OCI-LY7 (cell line): ENCODE measurements around the gene OMA1. TPM values are rescaled to one million over a fixed set of nuclear protein-coding genes. Genes with fewer than 3 reads are reported as not detected.

Experiments
- Bru-seq: library from RNA; stranded (reverse); fragments of 400-500 nt; gene quantifications from one replicate; lab custom pipeline; 2021; lab: Mats Ljungman, UMichigan
- BruChase-seq, 2 experiments: library from RNA; stranded (reverse); fragments of 400-500 nt; gene quantifications; one replicate each; lab custom pipeline; 2021; lab: Mats Ljungman, UMichigan
- BruUV-seq: library from RNA; stranded (reverse); fragments of 400-500 nt; replicated peaks from 2 replicates; lab custom pipeline; 2021; lab: Mats Ljungman, UMichigan
- CTCF ChIA-PET: fragments of 300-600 bp; sonication (Branson Sonifier 250); formaldehyde crosslinking; loops from one replicate; lab custom pipeline; 2022; ENCODE audit warnings: antibody characterized with exemption; ENCODE audit not compliant: unreplicated experiment; lab: Charles Lee
- POLR2A ChIA-PET: fragments of 300-600 bp; sonication (Branson Sonifier 250); formaldehyde crosslinking; loops from one replicate; lab custom pipeline; 2022; ENCODE audit warnings: antibody characterized with exemption; lab: Charles Lee
- DNase-seq: peaks from one replicate; pipeline ENCODE4 v3.0.0-alpha.2; 2015; ENCODE audit warnings: low spot score
- H2AFZ ChIP-seq: fragments of 200-600 bp; sonication (generic), shearing (Covaris generic); 2 replicates; pipeline ENCODE4 v1.6.1; 2014; ENCODE audit warnings: mild to moderate bottlenecking, antibody characterized with exemption, low read length, moderate library complexity
- H3K27ac ChIP-seq: fragments of 200-600 bp; sonication (generic); 2 replicates; pipeline ENCODE4 v1.5.1; 2014; ENCODE audit warnings: mixed run types, low read depth, mild to moderate bottlenecking, moderate library complexity, low read length, inconsistent platforms; ENCODE audit not compliant: poor library complexity, severe bottlenecking
- H3K36me3 ChIP-seq: fragments of 200-600 bp; sonication (generic); 2 replicates; pipeline ENCODE4 v1.6.1; 2014; ENCODE audit warnings: mild to moderate bottlenecking, antibody characterized with exemption, low read length, moderate library complexity, mixed read lengths; ENCODE audit not compliant: insufficient read depth
- H3K4me1 ChIP-seq: fragments of 200-600 bp; sonication (generic); 2 replicates; pipeline ENCODE4 v1.5.1; 2014; ENCODE audit warnings: mild to moderate bottlenecking, low read length; ENCODE audit not compliant: insufficient read depth, poor library complexity, severe bottlenecking
- H3K4me2 ChIP-seq: fragments of 200-600 bp; sonication (generic); 2 replicates; pipeline ENCODE4 v1.6.1; 2014; ENCODE audit warnings: mild to moderate bottlenecking, low read length
- H3K4me3 ChIP-seq: fragments of 200-600 bp; sonication (generic); 2 replicates; pipeline ENCODE4 v1.5.1; 2014; ENCODE audit warnings: mild to moderate bottlenecking, low read depth, low read length; ENCODE audit not compliant: poor library complexity, severe bottlenecking
- H3K79me2 ChIP-seq: fragments of 200-600 bp; sonication (generic); 2 replicates; pipeline ENCODE4 v1.6.1; 2016; ENCODE audit warnings: low read depth, mild to moderate bottlenecking, low read length, moderate library complexity, mixed read lengths; ENCODE audit not compliant: insufficient read depth
- H3K9me2 ChIP-seq: fragments of 200-600 bp; sonication (generic); 2 replicates; pipeline ENCODE4 v1.6.1; 2016; ENCODE audit warnings: mild to moderate bottlenecking, low read length, mixed read lengths; ENCODE audit not compliant: insufficient read depth
- H3K9me3 ChIP-seq: fragments of 200-600 bp; sonication (generic); 2 replicates; pipeline ENCODE4 v1.6.1; 2014; ENCODE audit warnings: mild to moderate bottlenecking, mixed run types, low read length, mixed read lengths
- H4K20me1 ChIP-seq: fragments of 200-600 bp; sonication (generic); 2 replicates; pipeline ENCODE4 v1.6.1; 2014; ENCODE audit warnings: mild to moderate bottlenecking, antibody characterized with exemption, low read length, moderate library complexity, mixed read lengths; ENCODE audit not compliant: insufficient read depth
- CTCF ChIP-seq: fragments of 200-600 bp; sonication (generic); conservative IDR thresholded peaks from 2 replicates; pipeline ENCODE4 v1.5.1; 2014; ENCODE audit warnings: mild to moderate bottlenecking, antibody characterized with exemption, low read length, moderate library complexity, mixed read lengths
- EZH2phosphoT487 ChIP-seq: fragments of 200-600 bp; sonication (generic); IDR thresholded peaks from 2 replicates; pipeline ENCODE4 v1.6.1; 2018; ENCODE audit warnings: low read depth, borderline replicate concordance, mild to moderate bottlenecking, mixed run types, antibody characterized with exemption, low read length, moderate library complexity, mixed read lengths
- intact Hi-C: fragments of 100-400 bp; cut with micrococcal nuclease; formaldehyde crosslinking; loops from one replicate; pipeline ENCODE4 v1.10.0; 2022; ENCODE audit not compliant: unreplicated experiment
- long read RNA-seq: library from polyadenylated mRNA; stranded (forward); transcript quantifications from one replicate; pipeline ENCODE4 v2.0.0, GENCODE V29; 2022
- total RNA-seq, 2 experiments: library from RNA; depleted of rRNA in 1 of 2; stranded (reverse); fragments of >200 nt in 1 of 2; shearing (Covaris generic) in 1 of 2; gene quantifications; 2 replicates each; pipeline ENCODE4 v1.2.3, GENCODE V29; 2014 to 2022

OMA1 gene
- total RNA-seq (2014; rRNA removed; shearing (Covaris generic)) (26.0 and 35.9 TPM in 2 replicates), total RNA-seq (2022) (36.6 and 38.5 TPM in 2 replicates), Bru-seq, nascent RNA (percentile 76 among the genes with signal in this experiment), BruChase-seq, experiment 1, labeled RNA remaining after a 6-hour chase (percentile 70 among the genes with signal in this experiment), BruChase-seq, experiment 2, labeled RNA remaining after a 2-hour chase (percentile 70 among the genes with signal in this experiment)
- long read RNA-seq, partial matches to known transcripts, result 2 of 58 reads
- long read RNA-seq, other reads (novel, unspliced or antisense), result 56 of 58 reads

- Histone ChIP-seq H3K4me2 (peak within 1 kb of the TSS; percentile 92), H3K4me1 (peaks cover 12% of the 10 kb centered on the region), H3K36me3 (no peaks in the 10 kb centered on the region), H4K20me1 (no peaks in the 10 kb centered on the region), H3K27ac (peak within 1 kb of the TSS; percentile 55), H2AFZ (peak within 1 kb of the TSS; percentile 99), H3K4me3 (peak within 1 kb of the TSS; percentile 83), H3K9me3 (no peaks in the 10 kb centered on the region), H3K79me2 (peaks cover 12% of the 10 kb centered on the region; the same call in 1 of the 2 replicates), H3K9me2 (no peaks in the 10 kb centered on the region)
- TF ChIP-seq EZH2phosphoT487, result no peak
- peak; percentile 90 for TF ChIP-seq CTCF
- ChIA-PET POLR2A (interaction anchor here (0.7 to 2.6 kb wide), 5 partner anchors 19 to 1738 kb away, joined by 3 to 18 read pairs (median 5); no protein-coding TSS in a partner anchor), CTCF (interaction anchor here (0.6 kb wide), 1 partner anchor 27 kb away, joined by 5 read pairs; no protein-coding TSS in a partner anchor)
- intact Hi-C loops, result loop anchor here (1.0 to 10.0 kb wide), 3 partner anchors 30 to 151 kb away; no protein-coding TSS in a partner anchor
- BruUV-seq, result no TSS peak
- DNase-seq, result peak; percentile 95
Measured at GRCh38 chr1:58546520-58547308, at the start of gene OMA1. OMA1 (minus strand) TSS chr1:58546726; CDS start chr1:58539294, 7,432 bp downstream.

- no TSS peak for BruUV-seq
- ChIA-PET POLR2A (no interaction called here), CTCF (no interaction called here)
- no peaks in the 10 kb centered on the region for H3K4me1 ChIP-seq
- H3K9me3 ChIP-seq, result no peaks in the 10 kb centered on the region
- no peaks in the 10 kb centered on the region for H4K20me1 ChIP-seq
- no peak overlapping the region for H3K4me3 ChIP-seq
- H3K4me2 ChIP-seq, result no peak overlapping the region
- no peak for DNase-seq
- H3K36me3 ChIP-seq, result no peaks in the 10 kb centered on the region
- no peaks in the 10 kb centered on the region for H3K79me2 ChIP-seq
- TF ChIP-seq EZH2phosphoT487 (no peak), CTCF (no peak)
- no peak overlapping the region for H3K27ac ChIP-seq
- H3K9me2 ChIP-seq, result no peaks in the 10 kb centered on the region
- no peak overlapping the region for H2AFZ ChIP-seq
- intact Hi-C loops, result no loop called here
Measured at GRCh38 chr1:58594546-58594945, 48.0 kb upstream of the OMA1 start.
